Measurements from ENCODE around the gene SLFN12L. TPM values are rescaled to one million over a fixed set of nuclear protein-coding genes. Genes with fewer than 3 reads are reported as not detected.

SLFN12L gene
- total and polyA plus RNA-seq, 7 donors, result 0.03 to 0.30 (median 0.13) TPM; not detected in 1

DNA sequence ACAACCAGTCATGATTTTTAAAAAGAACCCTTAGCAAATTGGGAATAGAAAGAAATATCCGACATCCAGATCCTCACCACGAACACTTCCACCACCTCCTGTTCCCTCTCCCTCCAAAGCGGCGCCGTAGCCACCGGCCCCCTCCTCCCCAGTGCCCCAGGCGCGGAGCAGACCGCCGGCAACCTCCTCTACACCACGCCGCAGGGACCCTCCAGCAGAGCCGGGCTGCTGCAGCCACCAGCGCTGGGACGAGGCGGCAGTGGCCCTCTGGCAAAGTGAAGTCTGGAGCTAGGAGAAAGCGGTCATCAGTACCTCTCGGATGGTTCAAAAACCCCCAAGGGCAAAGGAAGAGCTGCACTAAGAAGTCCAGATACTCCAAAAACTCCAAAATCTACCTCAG, 47.5 kb downstream of the SLFN12L start:
- WGBS, 3 donors, result 10 to 19% (median 17%) methylated on average over 18 of the region's 18 CpGs
- Histone ChIP-seq H3K27me3 (ENCODE audit: insufficient read depth in 3 of 3, low read length in 2 of 3) (peaks cover 0 to 92% (median 21%) of the 10 kb centered on the region in 3 donors), H3K9me3 (no peaks in the 10 kb centered on the region), H3K4me3 (no peak overlapping the region), H3K4me1 (no peaks in the 10 kb centered on the region), H3K36me3 (ENCODE audit: insufficient read depth in 1 of 2, low read depth in 1 of 2) (no peaks in the 10 kb centered on the region), H3K27ac (no peak overlapping the region)
- no peak for DNase-seq
- TF ChIP-seq CTCF (IDR thresholded peaks at IDR 0.05), result no peak
- ATAC-seq, result no peak
- intact Hi-C loops (cut with DNase I), result no loop called here

DNA sequence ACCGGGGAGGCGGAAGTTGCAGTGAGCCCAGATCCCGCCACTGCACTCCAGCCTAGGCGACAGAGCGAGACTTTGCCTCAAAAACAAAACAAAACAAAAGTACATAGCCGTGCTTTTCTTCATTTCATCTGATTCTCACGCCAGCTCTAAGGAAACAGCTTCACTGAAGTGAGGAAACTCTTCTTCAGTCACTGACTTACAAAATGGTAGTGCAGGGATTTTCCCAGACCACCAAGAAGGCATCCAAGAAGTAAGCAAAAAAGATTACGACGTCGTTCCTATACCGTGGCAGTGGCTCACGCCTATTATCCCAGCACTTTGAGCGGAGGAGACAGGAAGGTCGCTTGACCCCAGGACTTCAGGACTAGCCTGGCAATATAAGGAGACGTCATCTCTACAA, 48.5 kb downstream of the SLFN12L start:
- intact Hi-C loops (cut with DNase I), result no loop called here
- Histone ChIP-seq H3K9me3 (no peaks in the 10 kb centered on the region), H3K4me1 (no peaks in the 10 kb centered on the region), H3K27me3 (ENCODE audit: insufficient read depth in 3 of 3, low read length in 2 of 3) (peaks cover 0 to 90% (median 21%) of the 10 kb centered on the region in 3 donors), H3K4me3 (no peak overlapping the region), H3K27ac (no peak overlapping the region), H3K36me3 (ENCODE audit: insufficient read depth in 1 of 2, low read depth in 1 of 2) (no peaks in the 10 kb centered on the region)
- WGBS, 3 donors, result 14 to 28% (median 19%) methylated on average over 15 of the region's 15 CpGs
- TF ChIP-seq CTCF (IDR thresholded peaks at IDR 0.05), result no peak
- ATAC-seq (no peak), DNase-seq (no peak)

DNA sequence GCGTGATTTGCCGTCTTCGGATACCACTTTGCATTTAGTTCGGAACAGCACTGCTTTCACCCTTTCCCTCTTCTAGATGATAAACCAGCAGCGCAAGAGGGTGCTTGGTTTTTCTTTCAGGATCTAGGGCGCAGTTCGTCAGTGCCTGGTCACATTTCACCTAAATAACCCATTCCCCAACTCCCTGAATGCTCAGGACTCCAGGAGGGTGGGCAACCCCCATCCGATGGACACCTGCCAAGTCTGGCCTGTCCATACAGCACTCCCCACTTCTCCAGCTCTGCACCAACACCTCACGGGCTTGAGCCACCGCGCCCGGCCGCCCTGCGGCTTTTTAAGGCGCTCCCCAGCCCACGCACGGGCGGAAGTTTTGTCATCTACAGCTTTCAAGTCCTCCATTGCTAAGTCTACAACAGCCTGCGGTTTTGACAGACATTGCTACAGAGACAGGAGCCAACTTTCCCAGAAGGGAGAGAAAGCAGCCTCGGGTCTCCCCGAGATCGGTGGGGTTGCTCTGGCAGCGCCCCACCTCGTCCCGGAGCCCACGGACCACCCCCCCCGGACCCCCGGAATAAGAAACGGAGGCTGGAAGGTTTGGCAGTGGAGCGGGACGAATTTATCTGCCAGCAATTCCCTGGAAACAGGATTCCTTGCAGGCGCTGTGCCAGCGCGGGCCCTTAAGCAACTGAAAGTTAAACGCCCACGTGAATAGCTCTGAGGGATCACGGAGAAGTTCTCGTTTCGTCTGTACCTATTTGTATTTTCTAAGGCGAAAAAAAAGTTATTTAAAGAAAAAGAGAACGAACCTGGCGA, 50.4 kb downstream of the SLFN12L start:
- Histone ChIP-seq H3K27me3 (ENCODE audit: insufficient read depth in 3 of 3, low read length in 2 of 3) (peaks cover 0 to 72% (median 21%) of the 10 kb centered on the region in 3 donors), H3K4me3 (peak overlapping the region; percentile 63), H3K27ac (no peak overlapping the region), H3K4me1 (no peaks in the 10 kb centered on the region), H3K36me3 (ENCODE audit: insufficient read depth in 1 of 2, low read depth in 1 of 2) (no peaks in the 10 kb centered on the region), H3K9me3 (no peaks in the 10 kb centered on the region)
- WGBS, 3 donors, result 10 to 12% (median 10%) methylated on average over 42 of the region's 42 CpGs
- ATAC-seq (peak; percentile 40 to 59 (median 54)), DNase-seq (peak; percentile 55 to 64)
- intact Hi-C loops (cut with DNase I), result no loop called here
- TF ChIP-seq CTCF (IDR thresholded peaks at IDR 0.05), result no peak

GRCh38 chr17:35479271-35479670, 58.2 kb downstream of the SLFN12L start:
- Histone ChIP-seq H3K27me3 (ENCODE audit: insufficient read depth in 3 of 3, low read length in 2 of 3) (peaks cover 0 to 24% (median 3%) of the 10 kb centered on the region in 3 donors), H3K27ac (no peak overlapping the region), H3K9me3 (no peaks in the 10 kb centered on the region), H3K4me1 (no peaks in the 10 kb centered on the region), H3K36me3 (ENCODE audit: insufficient read depth in 1 of 2, low read depth in 1 of 2) (no peaks in the 10 kb centered on the region), H3K4me3 (no peak overlapping the region)
- no peak for ATAC-seq
- 60 to 63% (median 62%) methylated on average over 5 of the region's 5 CpGs for WGBS, 3 donors
- TF ChIP-seq CTCF (IDR thresholded peaks at IDR 0.05), result no peak
- DNase-seq, result no peak
- intact Hi-C loops (cut with DNase I), result no loop called here

Measured in psoas muscle (tissue), 8 donors.